ENCODE data around the gene WBP1L. TPM values are rescaled to one million over a fixed set of nuclear protein-coding genes. Genes with fewer than 3 reads are reported as not detected.

Gene WBP1L
- total and polyA plus RNA-seq, 2 experiments from 2014 or later, result 7.0 to 55.7 TPM

- no peaks in the 10 kb centered on the region for H3K9me2 ChIP-seq (ENCODE audit: insufficient read depth)
- Mint-ChIP-seq H3K27me3 (ENCODE audit: insufficient read depth, low read depth, poor library complexity) (peaks cover 2% of the 10 kb centered on the region), H3K27ac (no peak overlapping the region), H3K9me3 (no peaks in the 10 kb centered on the region), H3K4me1 (no peaks in the 10 kb centered on the region; the same call in 2 of the 3 replicates), H3K36me3 (ENCODE audit: low read depth) (peaks cover 16% of the 10 kb centered on the region; the same call in 2 of the 3 replicates), H3K4me3 (no peak overlapping the region)
- no peak overlapping the region for H3K4me2 ChIP-seq
- no peak for DNase-seq (ENCODE audit: low spot score)
- no peaks in the 10 kb centered on the region for H3K4me1 ChIP-seq (ENCODE audit: insufficient read depth)
- no peaks in the 10 kb centered on the region for H3K27me3 ChIP-seq (ENCODE audit: insufficient read depth)
- peaks cover 23% of the 10 kb centered on the region for H3K79me2 ChIP-seq (replicated peaks; ENCODE audit: insufficient read depth)
- peaks cover 5% of the 10 kb centered on the region; the same call in 1 of the 2 replicates for H4K20me1 ChIP-seq (replicated peaks; ENCODE audit: insufficient read depth)
- H3F3A ChIP-seq (replicated peaks; ENCODE audit: low read depth), result 0 out of 2 replicates have a peak, but pooled peaks cover 2% of the 10 kb centered on the region
- no peak for ATAC-seq
- H3K36me3 ChIP-seq (ENCODE audit: insufficient read depth), result no peaks in the 10 kb centered on the region; the same call in 1 of the 2 replicates
- no peak overlapping the region for H3K27ac ChIP-seq (ENCODE audit: low read depth)
- H2AFZ ChIP-seq, result no peak overlapping the region
- no peak overlapping the region for H3K4me3 ChIP-seq
- TF ChIP-seq NANOG (IDR thresholded peaks at IDR 0.05; ENCODE audit: borderline replicate concordance) (no peak), EZH2phosphoT487 (IDR thresholded peaks at IDR 0.05; ENCODE audit: unreplicated experiment) (no peak), STAT1 (IDR thresholded peaks at IDR 0.05; ENCODE audit: unreplicated experiment) (no peak), EZH2 (IDR thresholded peaks at IDR 0.05; ENCODE audit: low read depth, unreplicated experiment) (no peak), CREB1 (CRISPR knock-in tag; IDR thresholded peaks at IDR 0.05; ENCODE audit: low read depth) (no peak)
- TF ChIP-seq, protein P1, sequence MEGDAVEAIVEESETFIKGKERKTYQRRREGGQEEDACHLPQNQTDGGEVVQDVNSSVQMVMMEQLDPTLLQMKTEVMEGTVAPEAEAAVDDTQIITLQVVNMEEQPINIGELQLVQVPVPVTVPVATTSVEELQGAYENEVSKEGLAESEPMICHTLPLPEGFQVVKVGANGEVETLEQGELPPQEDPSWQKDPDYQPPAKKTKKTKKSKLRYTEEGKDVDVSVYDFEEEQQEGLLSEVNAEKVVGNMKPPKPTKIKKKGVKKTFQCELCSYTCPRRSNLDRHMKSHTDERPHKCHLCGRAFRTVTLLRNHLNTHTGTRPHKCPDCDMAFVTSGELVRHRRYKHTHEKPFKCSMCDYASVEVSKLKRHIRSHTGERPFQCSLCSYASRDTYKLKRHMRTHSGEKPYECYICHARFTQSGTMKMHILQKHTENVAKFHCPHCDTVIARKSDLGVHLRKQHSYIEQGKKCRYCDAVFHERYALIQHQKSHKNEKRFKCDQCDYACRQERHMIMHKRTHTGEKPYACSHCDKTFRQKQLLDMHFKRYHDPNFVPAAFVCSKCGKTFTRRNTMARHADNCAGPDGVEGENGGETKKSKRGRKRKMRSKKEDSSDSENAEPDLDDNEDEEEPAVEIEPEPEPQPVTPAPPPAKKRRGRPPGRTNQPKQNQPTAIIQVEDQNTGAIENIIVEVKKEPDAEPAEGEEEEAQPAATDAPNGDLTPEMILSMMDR (conservative IDR thresholded peaks at IDR 0.05; ENCODE audit: low read depth in 2 of 2), result no peak
Observed at GRCh38 chr10:102702742-102703141, 41.0 kb upstream of the WBP1L start.

DNA sequence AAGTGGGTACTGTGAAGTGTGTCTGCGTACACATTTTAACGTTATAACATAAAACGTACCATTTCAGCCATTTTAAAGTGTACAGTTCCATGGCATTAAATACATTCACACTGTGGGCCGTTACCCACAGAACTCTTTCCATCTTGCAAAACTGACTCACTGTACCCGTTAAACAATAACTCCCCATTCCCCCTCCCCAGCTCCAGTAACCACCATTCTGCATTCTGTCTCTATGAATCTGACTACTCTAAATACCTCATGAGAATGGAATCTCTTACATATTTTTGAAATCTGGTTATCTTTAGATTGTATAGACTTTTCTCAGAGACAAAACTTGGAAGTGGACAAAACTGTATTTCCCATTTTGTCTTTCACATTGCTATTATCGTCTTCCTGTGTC is 38.8 kb upstream of the WBP1L start:
- Histone ChIP-seq H3F3A (replicated peaks; ENCODE audit: low read depth) (no peaks in the 10 kb centered on the region), H4K20me1 (replicated peaks; ENCODE audit: insufficient read depth) (peaks cover 9% of the 10 kb centered on the region; the same call in 1 of the 2 replicates), H3K4me2 (no peak overlapping the region), H2AFZ (no peak overlapping the region), H3K27me3 (ENCODE audit: insufficient read depth) (no peaks in the 10 kb centered on the region), H3K36me3 (ENCODE audit: insufficient read depth) (no peaks in the 10 kb centered on the region), H3K9me2 (ENCODE audit: insufficient read depth) (no peaks in the 10 kb centered on the region), H3K4me3 (no peak overlapping the region), H3K27ac (ENCODE audit: low read depth) (no peak overlapping the region; the same call in 1 of the 2 replicates), H3K4me1 (ENCODE audit: insufficient read depth) (no peaks in the 10 kb centered on the region), H3K79me2 (replicated peaks; ENCODE audit: insufficient read depth) (peaks cover 44% of the 10 kb centered on the region)
- Mint-ChIP-seq H3K27ac (no peak overlapping the region), H3K4me1 (no peaks in the 10 kb centered on the region), H3K36me3 (ENCODE audit: low read depth) (peaks cover under 1% of the 10 kb centered on the region; the same call in 1 of the 3 replicates), H3K4me3 (no peak overlapping the region), H3K27me3 (ENCODE audit: insufficient read depth, low read depth, poor library complexity) (peaks cover under 1% of the 10 kb centered on the region), H3K9me3 (no peaks in the 10 kb centered on the region)
- ATAC-seq (no peak), DNase-seq (ENCODE audit: low spot score) (no peak)
- no peak for TF ChIP-seq ZNF331 (CRISPR knock-in tag; IDR thresholded peaks at IDR 0.05; ENCODE audit: low read depth)
- TF ChIP-seq, protein P1 (conservative IDR thresholded peaks at IDR 0.05; ENCODE audit: low read depth in 2 of 2), result no peak
- no peak for TF ChIP-seq ZNF462 (CRISPR knock-in tag; IDR thresholded peaks at IDR 0.05)
- TF ChIP-seq NANOG (IDR thresholded peaks at IDR 0.05; ENCODE audit: borderline replicate concordance), result no peak
- TF ChIP-seq JUNB (IDR thresholded peaks at IDR 0.05; ENCODE audit: unreplicated experiment), result no peak
- TF ChIP-seq CREB1 (CRISPR knock-in tag; IDR thresholded peaks at IDR 0.05; ENCODE audit: low read depth), result no peak
- TF ChIP-seq EZH2phosphoT487 (IDR thresholded peaks at IDR 0.05; ENCODE audit: unreplicated experiment), result no peak
- no peak for TF ChIP-seq STAT1 (IDR thresholded peaks at IDR 0.05; ENCODE audit: unreplicated experiment)
- TF ChIP-seq POLR2AphosphoS5 (IDR thresholded peaks at IDR 0.05; ENCODE audit: low read depth), result no peak
